ENCODE data around the gene DNAJC19.

- TF ChIP-seq POLR2A (IDR thresholded peaks at IDR 0.05; ENCODE audit: low read depth, low read length) = no peak
- no peak for TF ChIP-seq POLR2AphosphoS5 (IDR thresholded peaks at IDR 0.05; ENCODE audit: low read depth, low read length)
- no peak for TF ChIP-seq TAF1 (IDR thresholded peaks at IDR 0.05; ENCODE audit: low read depth, low read length)
- no peak for TF ChIP-seq PAX5 (IDR thresholded peaks at IDR 0.05; ENCODE audit: insufficient read depth, low read length, severe bottlenecking)
Measured at GRCh38 chr3:180981912-180982311, 7.6 kb downstream of the DNAJC19 start.
